Panc1 (cell line): ENCODE results near the gene XKR8.

Experiments
- CTCF ChIP-seq: fragments of 450-650 bp; IDR thresholded peaks from 2 replicates; pipeline ENCODE4 v1.5.1; 2017; ENCODE audit warnings: mild to moderate bottlenecking
- POLR2AphosphoS5 ChIP-seq: IDR thresholded peaks from 2 replicates; pipeline ENCODE4 v1.6.1; 2012; ENCODE audit warnings: mild to moderate bottlenecking, low read depth, low read length, moderate library complexity
- TCF7L2 ChIP-seq: IDR thresholded peaks from 2 replicates; pipeline ENCODE4 v1.6.1; 2011; ENCODE audit warnings: mild to moderate bottlenecking, low read depth, low read length, inconsistent platforms

DNA sequence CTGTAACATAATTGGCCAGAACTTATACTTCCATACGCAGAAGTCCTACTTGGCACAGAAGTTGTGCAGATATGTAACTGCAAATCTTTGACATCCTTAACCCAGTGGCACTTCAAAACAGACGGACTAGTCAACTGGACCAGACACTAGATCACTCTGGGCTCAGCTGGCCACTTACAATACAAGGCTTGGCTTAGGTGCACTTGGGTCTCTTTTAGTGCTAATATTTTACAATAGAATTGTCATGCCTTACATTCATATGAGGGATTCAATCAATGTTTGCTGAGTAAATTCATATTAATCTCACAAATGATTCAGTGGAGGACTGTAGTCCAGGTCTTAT lies 20.1 kb downstream of the XKR8 start:
- TF ChIP-seq CTCF = peak; percentile 34
- TF ChIP-seq TCF7L2 = no peak
- no peak for TF ChIP-seq POLR2AphosphoS5
